ENCODE data around the gene MTCL1.

MTCL1 gene

GRCh38 chr18:8686611-8687010 lies 18.7 kb upstream of the MTCL1 start:
- no peak overlapping the region for H3K27ac ChIP-seq
- DNase-seq (ENCODE audit: low read depth, low spot score): no peak

- no peak for DNase-seq (ENCODE audit: low read depth, low spot score)
Observed at GRCh38 chr18:8688216-8688800, 17.0 kb upstream of the MTCL1 start.

GRCh38 chr18:8688816-8689215 lies 16.5 kb upstream of the MTCL1 start:
- H3K27ac ChIP-seq: no peak overlapping the region
- no peak for DNase-seq (ENCODE audit: low read depth, low spot score)

More at GRCh38 chr18:8688216-8688800, 17.0 kb upstream of the MTCL1 start:
- no peak overlapping the region for H3K27ac ChIP-seq

GRCh38 chr18:8689517-8689916 lies 15.8 kb upstream of the MTCL1 start:
- H3K27ac ChIP-seq: no peak overlapping the region
- no peak for DNase-seq (ENCODE audit: low read depth, low spot score)

- DNase-seq (ENCODE audit: low read depth, low spot score): no peak
- H3K27ac ChIP-seq: no peak overlapping the region
Observed at GRCh38 chr18:8694891-8695290, 10.5 kb upstream of the MTCL1 start.

GRCh38 chr18:8695932-8696517 lies 9.3 kb upstream of the MTCL1 start:
- no peak overlapping the region for H3K27ac ChIP-seq
- no peak for DNase-seq (ENCODE audit: low read depth, low spot score)

GRCh38 chr18:8696749-8697211 lies 8.6 kb upstream of the MTCL1 start:
- no peak for DNase-seq (ENCODE audit: low read depth, low spot score)
- H3K27ac ChIP-seq: no peak overlapping the region

GRCh38 chr18:8699126-8699525 lies 6.2 kb upstream of the MTCL1 start:
- no peak for DNase-seq (ENCODE audit: low read depth, low spot score)
- no peak overlapping the region for H3K27ac ChIP-seq

- DNase-seq (ENCODE audit: low read depth, low spot score): no peak
- H3K27ac ChIP-seq: no peak overlapping the region
Observed at GRCh38 chr18:8699948-8700347, 5.4 kb upstream of the MTCL1 start.

- H3K27ac ChIP-seq: no peak overlapping the region
- no peak for DNase-seq (ENCODE audit: low read depth, low spot score)
Observed at GRCh38 chr18:8701546-8702118, 3.7 kb upstream of the MTCL1 start.

GRCh38 chr18:8702668-8703067 lies 2.7 kb upstream of the MTCL1 start:
- DNase-seq (ENCODE audit: low read depth, low spot score): no peak

GRCh38 chr18:8703092-8703709 lies 2.2 kb upstream of the MTCL1 start:
- no peak overlapping the region for H3K27ac ChIP-seq
- no peak for DNase-seq (ENCODE audit: low read depth, low spot score)

More at GRCh38 chr18:8702668-8703067, 2.7 kb upstream of the MTCL1 start:
- no peak overlapping the region for H3K27ac ChIP-seq

- no peak for DNase-seq (ENCODE audit: low read depth, low spot score)
- H3K27ac ChIP-seq: peak overlapping the region; percentile 59
Observed at GRCh38 chr18:8703781-8704301, 1.5 kb upstream of the MTCL1 start.

- DNase-seq (ENCODE audit: low read depth, low spot score): no peak
Observed at GRCh38 chr18:8704361-8705237, 757 bp upstream of the MTCL1 start.

GRCh38 chr18:8705961-8706790 lies 820 bp downstream of the MTCL1 start:
- no peak for DNase-seq (ENCODE audit: low read depth, low spot score)
- peak overlapping the region; percentile 59 for H3K27ac ChIP-seq

More at GRCh38 chr18:8704361-8705237, 757 bp upstream of the MTCL1 start:
- H3K27ac ChIP-seq: peak overlapping the region; percentile 59

- DNase-seq (ENCODE audit: low read depth, low spot score): no peak
- H3K27ac ChIP-seq: peak overlapping the region; percentile 22
Observed at GRCh38 chr18:8706791-8707555, 1.6 kb downstream of the MTCL1 start.

- no peak for DNase-seq (ENCODE audit: low read depth, low spot score)
- peak overlapping the region; percentile 22 for H3K27ac ChIP-seq
Observed at GRCh38 chr18:8707556-8708300, 2.4 kb downstream of the MTCL1 start.

- H3K27ac ChIP-seq: no peak overlapping the region
- no peak for DNase-seq (ENCODE audit: low read depth, low spot score)
Observed at GRCh38 chr18:8708670-8709069, 3.3 kb downstream of the MTCL1 start.

Measured in epithelial cell of prostate (primary cell).